GM21367 (cell line): ENCODE measurements around the gene KIF3B.
"Not testable (repeated sequence)": the region's sequence is repeated elsewhere in the genome, so short reads cannot be mapped to it uniquely, and the experiment has no call there.

Experiments used
- ATAC-seq: cut with Tn5 transposase; IDR thresholded peaks from one replicate; pipeline ENCODE4 v1.9.1; 2021; ENCODE audit not compliant: unreplicated experiment

KIF3B gene

GRCh38 chr20:32327087-32327681 lies 49.7 kb downstream of the KIF3B start:
- no peak for ATAC-seq

- ATAC-seq = no peak
Measured at GRCh38 chr20:32329817-32330554, 52.5 kb downstream of the KIF3B start.

GRCh38 chr20:32330555-32330897 lies 53.1 kb downstream of the KIF3B start:
- ATAC-seq = no peak

- ATAC-seq = no peak
Measured at GRCh38 chr20:32332614-32333013, 55.2 kb downstream of the KIF3B start.

GRCh38 chr20:32333181-32333987 lies 55.9 kb downstream of the KIF3B start:
- ATAC-seq = no peak

- ATAC-seq = no peak
Measured at GRCh38 chr20:32333988-32334885, 56.8 kb downstream of the KIF3B start.

GRCh38 chr20:32336918-32337347 lies 59.5 kb downstream of the KIF3B start:
- no peak for ATAC-seq

GRCh38 chr20:32337937-32338661 lies 60.6 kb downstream of the KIF3B start:
- no peak for ATAC-seq

- no peak for ATAC-seq
Measured at GRCh38 chr20:32338665-32339064, 61.2 kb downstream of the KIF3B start.

- no peak for ATAC-seq
Measured at GRCh38 chr20:32339116-32339515, 61.7 kb downstream of the KIF3B start.

GRCh38 chr20:32341053-32341452 lies 63.6 kb downstream of the KIF3B start:
- not testable (repeated sequence) for ATAC-seq

- ATAC-seq = no peak
Measured at GRCh38 chr20:32343439-32343838, 66.0 kb downstream of the KIF3B start.

- no peak for ATAC-seq
Measured at GRCh38 chr20:32344835-32345506, 67.5 kb downstream of the KIF3B start.

- no peak for ATAC-seq
Measured at GRCh38 chr20:32348207-32348606, 70.8 kb downstream of the KIF3B start.

- ATAC-seq = no peak
Measured at GRCh38 chr20:32350421-32350820, 73.0 kb downstream of the KIF3B start.

GRCh38 chr20:32352121-32352720 lies 74.8 kb downstream of the KIF3B start:
- no peak for ATAC-seq

GRCh38 chr20:32353848-32354496 lies 76.5 kb downstream of the KIF3B start:
- no peak for ATAC-seq

- ATAC-seq = no peak
Measured at GRCh38 chr20:32354592-32355416, 77.4 kb downstream of the KIF3B start.
